Measurements from ENCODE around the gene EFNB1. TPM values are rescaled to one million over a fixed set of nuclear protein-coding genes. Genes with fewer than 3 reads are reported as not detected.

EFNB1 gene
- total and polyA plus RNA-seq, 9 of the 15 experiments (the other 6 are each of a cell fraction or from before 2014, with no cell fraction given): 0.01 to 2.1 (median 0.99) TPM; not detected in 1

GRCh38 chrX:68820476-68821110 lies 8.2 kb upstream of the EFNB1 start:
- ChIA-PET POLR2A (no interaction called here), CTCF (ENCODE audit: low intra/inter-chr PET ratio) (no interaction called here)
- H3K79me2 ChIP-seq (ENCODE audit: control insufficient read depth, insufficient read depth, low read length): no peaks in the 10 kb centered on the region
- FAIRE-seq (no peak), DNase-seq (ENCODE audit: extremely low read depth in 1 of 4, low spot score in 3 of 4) (no peak), ATAC-seq (no peak)
- BruUV-seq (replicated peaks): no TSS peak
- H3K9ac ChIP-seq (ENCODE audit: insufficient read depth in 1 of 2, low read depth in 2 of 2, low read length in 2 of 2): no peak overlapping the region
- H2AFZ ChIP-seq (ENCODE audit: low read depth, low read length): no peak overlapping the region
- 2% methylated on average over 4 of the region's 6 CpGs for WGBS (ENCODE audit: insufficient coverage, low coverage, missing lambda C conversion rate)
- H3K27ac ChIP-seq (ENCODE audit: extremely low read depth, low read depth, low read length): no peak overlapping the region
- in situ Hi-C loops (cut with MboI) (loop anchor here (5.0 to 25.0 kb wide), 6 partner anchors 86 to 633 kb away; no protein-coding TSS in a partner anchor), intact Hi-C loops (cut with micrococcal nuclease) (loop anchor here (10.0 kb wide), 1 partner anchor 1274 kb away; no protein-coding TSS in a partner anchor)
- no peaks in the 10 kb centered on the region; a peak in 1 of 5 replicates for H3K4me1 ChIP-seq (replicated peaks in 1 of 2; ENCODE audit: control insufficient read depth in 2 of 2, insufficient read depth in 2 of 2, low read length in 2 of 2)
- TF ChIP-seq, protein P1, sequence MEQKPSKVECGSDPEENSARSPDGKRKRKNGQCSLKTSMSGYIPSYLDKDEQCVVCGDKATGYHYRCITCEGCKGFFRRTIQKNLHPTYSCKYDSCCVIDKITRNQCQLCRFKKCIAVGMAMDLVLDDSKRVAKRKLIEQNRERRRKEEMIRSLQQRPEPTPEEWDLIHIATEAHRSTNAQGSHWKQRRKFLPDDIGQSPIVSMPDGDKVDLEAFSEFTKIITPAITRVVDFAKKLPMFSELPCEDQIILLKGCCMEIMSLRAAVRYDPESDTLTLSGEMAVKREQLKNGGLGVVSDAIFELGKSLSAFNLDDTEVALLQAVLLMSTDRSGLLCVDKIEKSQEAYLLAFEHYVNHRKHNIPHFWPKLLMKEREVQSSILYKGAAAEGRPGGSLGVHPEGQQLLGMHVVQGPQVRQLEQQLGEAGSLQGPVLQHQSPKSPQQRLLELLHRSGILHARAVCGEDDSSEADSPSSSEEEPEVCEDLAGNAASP (IDR thresholded peaks at IDR 0.05): no peak
- TF ChIP-seq ZBTB34 (CRISPR knock-in tag; IDR thresholded peaks at IDR 0.05): no peak
- H3K36me3 ChIP-seq (ENCODE audit: control insufficient read depth, insufficient read depth, low read length): no peaks in the 10 kb centered on the region
- no peaks in the 10 kb centered on the region for H3K27me3 ChIP-seq (ENCODE audit: control insufficient read depth in 2 of 2, insufficient read depth in 2 of 2, low read length in 2 of 2)
- no peak overlapping the region for H3K4me3 ChIP-seq
- no peaks in the 10 kb centered on the region for H3K9me1 ChIP-seq (ENCODE audit: control insufficient read depth, insufficient read depth, low read length)
- no peaks in the 10 kb centered on the region for H4K20me1 ChIP-seq (replicated peaks; ENCODE audit: control insufficient read depth, insufficient read depth, low read length)
- no peaks in the 10 kb centered on the region for H3K9me3 ChIP-seq (replicated peaks; ENCODE audit: control insufficient read depth, insufficient read depth, low read depth, low read length)
- no peak overlapping the region for H3K4me2 ChIP-seq (ENCODE audit: insufficient read depth, low read length)

All from K562 (cell line).